ENCODE results near the gene NIT2.

GRCh38 chr3:100368441-100368840, 33.9 kb downstream of the NIT2 start:
- TF ChIP-seq ZBTB7A (IDR thresholded peaks at IDR 0.05; ENCODE audit: low read depth), result no peak
- TF ChIP-seq EP300 (IDR thresholded peaks at IDR 0.05; ENCODE audit: borderline replicate concordance), result no peak
- no peak for TF ChIP-seq TEAD4 (IDR thresholded peaks at IDR 0.05)
- no peak for TF ChIP-seq RAD21 (IDR thresholded peaks at IDR 0.05; ENCODE audit: low read depth)
- TF ChIP-seq MAX (IDR thresholded peaks at IDR 0.05), result no peak
- TF ChIP-seq YY1 (IDR thresholded peaks at IDR 0.05; ENCODE audit: low read depth), result no peak
- no peak for TF ChIP-seq REST (IDR thresholded peaks at IDR 0.05; ENCODE audit: low read depth)
